Keratinocyte (primary cell): ENCODE measurements around the gene EGFR. TPM values are rescaled to one million over a fixed set of nuclear protein-coding genes. Genes with fewer than 3 reads are reported as not detected.

Experiments
- DNase-seq: peaks from one replicate; pipeline ENCODE4 v3.0.0-alpha.2; 2011; ENCODE audit warnings: low read depth, missing footprints, low spot score
- FAIRE-seq: peaks from 2 replicates; lab custom pipeline; 2011; peaks lifted over from hg19 to GRCh38; lab: Jason Lieb, UNC
- H2AFZ ChIP-seq: 2 replicates; pipeline ENCODE4 v1.6.0; 2012; ENCODE audit warnings: low read length, control low read depth, inconsistent platforms; ENCODE audit not compliant: control insufficient read depth
- H3K27ac ChIP-seq: 2 replicates; pipeline ENCODE4 v1.5.1; 2011; ENCODE audit warnings: low read length; ENCODE audit not compliant: control insufficient read depth, insufficient read depth
- H3K27me3 ChIP-seq: 3 replicates; pipeline ENCODE4 v1.6.0; 2011; ENCODE audit warnings: low read length; ENCODE audit not compliant: control insufficient read depth, insufficient read depth; ENCODE audit errors: extremely low read depth
- H3K36me3 ChIP-seq, 2 experiments: 2 replicates in 1 of 2; 3 replicates in 1 of 2; pipeline ENCODE4 v1.5.1; 2011; ENCODE audit warnings: low read length in 2 of 2, mild to moderate bottlenecking in 1 of 2; ENCODE audit not compliant: control insufficient read depth in 2 of 2, insufficient read depth in 2 of 2; ENCODE audit errors: extremely low read depth in 1 of 2
- H3K4me1 ChIP-seq: 3 replicates; pipeline ENCODE4 v1.5.1; 2011; ENCODE audit warnings: low read length; ENCODE audit not compliant: control insufficient read depth, insufficient read depth; ENCODE audit errors: extremely low read depth
- H3K4me2 ChIP-seq: 3 replicates; pipeline ENCODE4 v1.6.0; 2011; ENCODE audit warnings: low read depth, low read length; ENCODE audit not compliant: control insufficient read depth, insufficient read depth; ENCODE audit errors: extremely low read depth
- H3K4me3 ChIP-seq, 3 experiments: fragments of 200-600 bp in 1 of 3; sonication (generic) in 1 of 3; 2 replicates in 2 of 3; 3 replicates in 1 of 3; pipeline ENCODE4 v1.5.1; 2011 to 2016; ENCODE audit warnings: low read length in 3 of 3, mild to moderate bottlenecking in 3 of 3, control low read depth in 2 of 3, inconsistent platforms in 1 of 3, low read depth in 1 of 3, mixed read lengths in 1 of 3, mixed run types in 1 of 3, moderate library complexity in 1 of 3; ENCODE audit not compliant: control insufficient read depth in 2 of 3, insufficient read depth in 2 of 3; ENCODE audit errors: extremely low read depth in 1 of 3
- H3K79me2 ChIP-seq: 2 replicates; pipeline ENCODE4 v1.6.0; 2012; ENCODE audit warnings: low read length; ENCODE audit not compliant: control insufficient read depth, insufficient read depth
- H3K9ac ChIP-seq: 3 replicates; pipeline ENCODE4 v1.6.0; 2011; ENCODE audit warnings: low read length; ENCODE audit not compliant: control insufficient read depth, insufficient read depth; ENCODE audit errors: extremely low read depth
- H3K9me1 ChIP-seq: 3 replicates; pipeline ENCODE4 v1.6.0; 2011; ENCODE audit warnings: low read length; ENCODE audit not compliant: control insufficient read depth, insufficient read depth; ENCODE audit errors: extremely low read depth
- H3K9me3 ChIP-seq: 2 replicates; pipeline ENCODE4 v1.5.1; 2012; ENCODE audit warnings: low read depth, low read length; ENCODE audit not compliant: control insufficient read depth
- H4K20me1 ChIP-seq: 3 replicates; pipeline ENCODE4 v1.6.0; 2011; ENCODE audit warnings: low read length; ENCODE audit not compliant: control insufficient read depth, insufficient read depth; ENCODE audit errors: extremely low read depth
- CTCF ChIP-seq, 3 experiments: IDR thresholded peaks in 1 of 3; conservative IDR thresholded peaks in 1 of 3; optimal IDR thresholded peaks in 1 of 3; 2 replicates in 2 of 3; 3 replicates in 1 of 3; pipeline versions ENCODE3 to v1.5.1; 2011; ENCODE audit warnings: low read length in 3 of 3, mild to moderate bottlenecking in 3 of 3, moderate library complexity in 2 of 3, control low read depth in 1 of 3, inconsistent platforms in 1 of 3; ENCODE audit not compliant: insufficient read depth in 2 of 3; ENCODE audit errors: extremely low read depth in 1 of 3
- EZH2 ChIP-seq: IDR thresholded peaks from one replicate; pipeline ENCODE4 v1.6.1; 2012; ENCODE audit warnings: inconsistent platforms, mild to moderate bottlenecking, low read length, moderate library complexity
- dilution Hi-C: fragments of 300-500 bp; cut with MboI; formaldehyde crosslinking; loops from one replicate; pipeline ENCODE4 v1.7.0; 2020; ENCODE audit warnings: low sequenced_read_pairs; ENCODE audit not compliant: extremely low pct_ligation_motif_present
- polyA plus RNA-seq, 5 experiments: library from polyadenylated mRNA; depleted of rRNA in 3 of 5; stranded (reverse) in 3 of 5; stranded (forward) in 1 of 5; unstranded in 1 of 5; fragments of >200 nt; gene quantifications; 1 replicate in 1 of 5; 2 replicates in 3 of 5; 3 replicates in 1 of 5; pipeline versions ENCODE4 v1.2.1 to v1.2.3, GENCODE V29; 2011 to 2012; ENCODE audit warnings: missing spikeins in 2 of 5, low read depth in 1 of 5, low replicate concordance in 1 of 5

The EGFR gene
- polyA plus RNA-seq, 1 donor (not counting 4 experiments of a cell fraction or from before 2014, with no cell fraction given) = 120 TPM

GRCh38 chr7:55065511-55066229, 46.9 kb downstream of the EGFR start:
- Histone ChIP-seq H3K9me1 (peaks cover 9% of the 10 kb centered on the region), H4K20me1 (no peaks in the 10 kb centered on the region), H3K79me2 (peaks cover 83% of the 10 kb centered on the region), H3K9ac (peak overlapping the region; percentile 73), H3K4me3 (no peak overlapping the region), H3K9me3 (no peaks in the 10 kb centered on the region), H2AFZ (no peak overlapping the region), H3K36me3 (peaks cover 32 to 47% of the 10 kb centered on the region in 2 experiments), H3K27me3 (no peaks in the 10 kb centered on the region), H3K4me2 (peak overlapping the region; percentile 57), H3K27ac (peak overlapping the region; percentile 94), H3K4me1 (peaks cover 87% of the 10 kb centered on the region)
- DNase-seq = no peak
- FAIRE-seq = peak; percentile 56
- dilution Hi-C loops = no loop called here
- no peak for TF ChIP-seq CTCF (optimal IDR thresholded peaks at IDR 0.05 in 1 of 3, IDR thresholded peaks at IDR 0.05 in 1 of 3, conservative IDR thresholded peaks at IDR 0.05 in 1 of 3; ENCODE audit: extremely low read depth in 1 of 3, insufficient read depth in 2 of 3, low read length in 3 of 3)
- no peak for TF ChIP-seq EZH2

DNA sequence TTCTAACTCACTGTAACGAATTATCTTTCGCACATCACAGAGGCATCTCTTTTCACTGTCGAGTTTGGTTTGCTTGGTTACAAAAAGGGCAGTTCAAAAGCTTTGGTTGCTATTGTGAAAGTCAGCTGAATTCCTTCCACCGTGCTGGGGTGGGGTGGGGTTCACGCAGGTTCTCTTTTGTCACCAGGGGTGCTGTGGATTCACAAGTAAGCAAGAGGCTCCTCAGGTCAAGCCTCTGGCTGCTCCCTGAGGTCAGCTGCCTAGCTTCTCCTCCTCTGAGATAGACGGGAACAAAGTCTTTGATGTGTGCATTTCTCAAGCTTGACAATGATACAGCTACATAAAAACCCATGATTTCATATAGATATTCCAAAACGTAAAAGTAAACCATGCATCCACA, 47.7 kb downstream of the EGFR start:
- Histone ChIP-seq H3K4me3 (no peak overlapping the region), H3K79me2 (peaks cover 83% of the 10 kb centered on the region), H3K36me3 (peaks cover 32 to 48% of the 10 kb centered on the region in 2 experiments), H3K4me2 (no peak overlapping the region), H3K27ac (peak overlapping the region; percentile 94), H3K9ac (peak overlapping the region; percentile 73), H4K20me1 (no peaks in the 10 kb centered on the region), H2AFZ (no peak overlapping the region), H3K4me1 (peaks cover 87% of the 10 kb centered on the region), H3K9me3 (no peaks in the 10 kb centered on the region), H3K27me3 (no peaks in the 10 kb centered on the region), H3K9me1 (peaks cover 7% of the 10 kb centered on the region)
- TF ChIP-seq EZH2 (no peak), CTCF (optimal IDR thresholded peaks at IDR 0.05 in 1 of 3, IDR thresholded peaks at IDR 0.05 in 1 of 3, conservative IDR thresholded peaks at IDR 0.05 in 1 of 3; ENCODE audit: extremely low read depth in 1 of 3, insufficient read depth in 2 of 3, low read length in 3 of 3) (no peak)
- FAIRE-seq (peak; percentile 46), DNase-seq (no peak)
- dilution Hi-C loops = no loop called here
